Measurements from ENCODE around the gene SLC17A7.
A peak's percentile ranks its signal among the peaks of the same experiment; 100 is the strongest.
"Not testable (repeated sequence)": the region's sequence is repeated elsewhere in the genome, so short reads cannot be mapped to it uniquely, and the experiment has no call there.

SLC17A7 gene

GRCh38 chr19:49469828-49470614, 28.7 kb upstream of the SLC17A7 start:
- no peak for DNase-seq

- no peak for DNase-seq
Measured at GRCh38 chr19:49468746-49469447, 27.6 kb upstream of the SLC17A7 start.

GRCh38 chr19:49468199-49468598, 26.9 kb upstream of the SLC17A7 start:
- DNase-seq = no peak

- no peak for DNase-seq
Measured at GRCh38 chr19:49465371-49465770, 24.0 kb upstream of the SLC17A7 start.

- no peak for DNase-seq
Measured at GRCh38 chr19:49463960-49464740, 22.8 kb upstream of the SLC17A7 start.

- no peak for DNase-seq
Measured at GRCh38 chr19:49462492-49462891, 21.2 kb upstream of the SLC17A7 start.

- no peak for DNase-seq
Measured at GRCh38 chr19:49461656-49462055, 20.3 kb upstream of the SLC17A7 start.

- DNase-seq = not testable (repeated sequence)
Measured at GRCh38 chr19:49461130-49461529, 19.8 kb upstream of the SLC17A7 start.

GRCh38 chr19:49459388-49459787, 18.1 kb upstream of the SLC17A7 start:
- DNase-seq = no peak

GRCh38 chr19:49458567-49458903, 17.2 kb upstream of the SLC17A7 start:
- DNase-seq = no peak

GRCh38 chr19:49456326-49456725, 15.0 kb upstream of the SLC17A7 start:
- no peak for DNase-seq

GRCh38 chr19:49455773-49456172, 14.4 kb upstream of the SLC17A7 start:
- DNase-seq = no peak

- no peak for DNase-seq
Measured at GRCh38 chr19:49453757-49454240, 12.5 kb upstream of the SLC17A7 start.

GRCh38 chr19:49453013-49453756, 11.9 kb upstream of the SLC17A7 start, which contains the start of gene ALDH16A1:
Gene ALDH16A1, plus strand, starts transcription at chr19:49453225. Its CDS starts 107 bp downstream, at chr19:49453332.
- peak; percentile 51 for DNase-seq

GRCh38 chr19:49451430-49452181, 10.3 kb upstream of the SLC17A7 start, which contains the start of gene PIH1D1:
Gene PIH1D1, minus strand, starts transcription at chr19:49451814. Its CDS starts 240 bp downstream, at chr19:49451574.
- peak; percentile 96 for DNase-seq

GRCh38 chr19:49450405-49450804, 9.1 kb upstream of the SLC17A7 start:
- DNase-seq = no peak

- DNase-seq = no peak
Measured at GRCh38 chr19:49448432-49448786, 7.1 kb upstream of the SLC17A7 start.

- DNase-seq = no peak
Measured at GRCh38 chr19:49447485-49448431, 6.4 kb upstream of the SLC17A7 start.

GRCh38 chr19:49445997-49446396, 4.7 kb upstream of the SLC17A7 start:
- no peak for DNase-seq

GRCh38 chr19:49444100-49444700, 2.9 kb upstream of the SLC17A7 start:
- not testable (repeated sequence) for DNase-seq

Data from SIG-M5 (cell line).